NT2/D1 (cell line): Measurements from ENCODE around the gene ZNF534.

ENCODE experiments used
- DNase-seq: peaks from one replicate; pipeline ENCODE4 v3.0.0-alpha.2; 2011; ENCODE audit warnings: low read depth, low spot score
- H3K27me3 ChIP-seq: 2 replicates; pipeline ENCODE4 v1.6.0; 2011; ENCODE audit warnings: mild to moderate bottlenecking; ENCODE audit not compliant: insufficient read length, insufficient read depth
- H3K36me3 ChIP-seq: 2 replicates; pipeline ENCODE4 v1.6.1; 2011; ENCODE audit warnings: mild to moderate bottlenecking, low read length, mixed read lengths; ENCODE audit not compliant: insufficient read depth, insufficient read length
- H3K4me1 ChIP-seq: 2 replicates; pipeline ENCODE4 v1.5.1; 2011; ENCODE audit not compliant: insufficient read depth, insufficient read length
- H3K4me3 ChIP-seq: 2 replicates; pipeline ENCODE4 v1.5.1; 2011; ENCODE audit warnings: low read depth; ENCODE audit not compliant: insufficient read length
- H3K9ac ChIP-seq: 2 replicates; pipeline ENCODE4 v1.6.0; 2011; ENCODE audit warnings: low read depth; ENCODE audit not compliant: insufficient read length
- H3K9me3 ChIP-seq: 2 replicates; pipeline ENCODE4 v1.5.1; 2011; ENCODE audit warnings: mild to moderate bottlenecking, low read length; ENCODE audit not compliant: insufficient read depth
- SUZ12 ChIP-seq: IDR thresholded peaks from 2 replicates; pipeline ENCODE4 v1.6.1; 2011; ENCODE audit not compliant: insufficient read length, insufficient read depth; ENCODE audit errors: extremely low read depth
- YY1 ChIP-seq: IDR thresholded peaks from 2 replicates; pipeline ENCODE4 v1.6.1; 2011; ENCODE audit not compliant: insufficient read length, insufficient read depth
- ZNF274 ChIP-seq: IDR thresholded peaks from 2 replicates; pipeline ENCODE4 v1.6.1; 2011; ENCODE audit warnings: mild to moderate bottlenecking, low read depth, low read length

ZNF534 gene

GRCh38 chr19:52428937-52429336 is at the start of gene ZNF534:
TSS of gene ZNF534 (plus strand) at chr19:52429148. CDS start at chr19:52431475, 2,327 bp downstream.
- no peak within 1 kb of the TSS for H3K9ac ChIP-seq
- H3K27me3 ChIP-seq, result no peaks in the 10 kb centered on the region
- no peaks in the 10 kb centered on the region for H3K36me3 ChIP-seq
- H3K4me3 ChIP-seq, result no peak within 1 kb of the TSS
- no peaks in the 10 kb centered on the region for H3K4me1 ChIP-seq
- TF ChIP-seq YY1 (no peak), SUZ12 (no peak), ZNF274 (no peak)
- H3K9me3 ChIP-seq, result no peaks in the 10 kb centered on the region; the same call in 1 of the 2 replicates
- no peak for DNase-seq

GRCh38 chr19:52391135-52391534 is 37.8 kb upstream of the ZNF534 start:
- Histone ChIP-seq H3K9me3 (peaks cover 15% of the 10 kb centered on the region; the same call in 1 of the 2 replicates), H3K4me1 (no peaks in the 10 kb centered on the region), H3K36me3 (peaks cover 39% of the 10 kb centered on the region), H3K4me3 (no peak overlapping the region), H3K9ac (no peak overlapping the region), H3K27me3 (no peaks in the 10 kb centered on the region)
- TF ChIP-seq SUZ12 (no peak), ZNF274 (no peak), YY1 (no peak)
- no peak for DNase-seq

- Histone ChIP-seq H3K27me3 (no peaks in the 10 kb centered on the region), H3K9ac (peak within 1 kb of the TSS; percentile 91), H3K9me3 (no peaks in the 10 kb centered on the region), H3K4me3 (peak within 1 kb of the TSS; percentile 89), H3K36me3 (peaks cover 51% of the 10 kb centered on the region), H3K4me1 (no peaks in the 10 kb centered on the region)
- DNase-seq, result peak; percentile 81
- TF ChIP-seq ZNF274, result no peak
- no peak for TF ChIP-seq SUZ12
- no peak for TF ChIP-seq YY1
Observed at GRCh38 chr19:52397310-52398080, 31.5 kb upstream of the ZNF534 start, which contains the start of gene ZNF528. TSS of gene ZNF528 (plus strand) at chr19:52397849. CDS start at chr19:52402014, 4,165 bp downstream.

- H3K4me1 ChIP-seq, result no peaks in the 10 kb centered on the region
- peak overlapping the region; percentile 91 for H3K9ac ChIP-seq
- no peaks in the 10 kb centered on the region for H3K27me3 ChIP-seq
- H3K4me3 ChIP-seq, result peak overlapping the region; percentile 89
- TF ChIP-seq ZNF274, result no peak
- no peak for TF ChIP-seq YY1
- TF ChIP-seq SUZ12, result no peak
- peaks cover 57% of the 10 kb centered on the region for H3K36me3 ChIP-seq
- peak; percentile 6 for DNase-seq
- H3K9me3 ChIP-seq, result no peaks in the 10 kb centered on the region
Observed at GRCh38 chr19:52398081-52398441, 30.9 kb upstream of the ZNF534 start.

- Histone ChIP-seq H3K4me3 (no peak overlapping the region), H3K36me3 (peaks cover 86% of the 10 kb centered on the region), H3K27me3 (no peaks in the 10 kb centered on the region), H3K9ac (no peak overlapping the region), H3K4me1 (no peaks in the 10 kb centered on the region), H3K9me3 (peaks cover 57% of the 10 kb centered on the region)
- TF ChIP-seq SUZ12 (no peak), ZNF274 (no peak)
- no peak for DNase-seq
Observed at GRCh38 chr19:52410276-52410675, 18.7 kb upstream of the ZNF534 start.

GRCh38 chr19:52415711-52416110 is 13.2 kb upstream of the ZNF534 start:
- Histone ChIP-seq H3K27me3 (no peaks in the 10 kb centered on the region), H3K36me3 (peaks cover 42% of the 10 kb centered on the region), H3K9ac (no peak overlapping the region), H3K4me3 (no peak overlapping the region), H3K9me3 (peaks cover 69% of the 10 kb centered on the region), H3K4me1 (no peaks in the 10 kb centered on the region)
- DNase-seq, result no peak
- TF ChIP-seq SUZ12 (no peak), ZNF274 (peak; percentile 41; the same call in 1 of the 2 replicates), YY1 (no peak)

- DNase-seq, result no peak
- TF ChIP-seq SUZ12, result no peak
- TF ChIP-seq ZNF274, result no peak
- TF ChIP-seq YY1, result no peak
- Histone ChIP-seq H3K9ac (no peak overlapping the region), H3K9me3 (peaks cover 18% of the 10 kb centered on the region; the same call in 1 of the 2 replicates), H3K4me3 (no peak overlapping the region), H3K36me3 (no peaks in the 10 kb centered on the region), H3K27me3 (no peaks in the 10 kb centered on the region), H3K4me1 (no peaks in the 10 kb centered on the region)
Observed at GRCh38 chr19:52442179-52442578, 13.2 kb downstream of the ZNF534 start.
